ENCODE measurements around the gene ARID1B. TPM values are rescaled to one million over a fixed set of nuclear protein-coding genes. Genes with fewer than 3 reads are reported as not detected.
A peak's percentile ranks its signal among the peaks of the same experiment; 100 is the strongest.

ARID1B gene
- total RNA-seq, 1 donor from 2014 or later = 62.1 TPM

GRCh38 chr6:157157258-157157657, 380.1 kb downstream of the ARID1B start:
- no peaks in the 10 kb centered on the region for H4K20me1 ChIP-seq (ENCODE audit: low read depth)
- H3K4me3 ChIP-seq = no peak overlapping the region
- peaks cover 12% of the 10 kb centered on the region for H3K36me3 Mint-ChIP-seq
- TF ChIP-seq EZH2 (IDR thresholded peaks at IDR 0.05) = no peak
- no peak for TF ChIP-seq EZH2phosphoT487 (IDR thresholded peaks at IDR 0.05)
- no peak for TF ChIP-seq CTCF (IDR thresholded peaks at IDR 0.05)
- no peaks in the 10 kb centered on the region for H3K9me3 ChIP-seq (ENCODE audit: low read depth)
- peaks cover 15% of the 10 kb centered on the region for H3K4me1 ChIP-seq
- H3K27ac ChIP-seq = no peak overlapping the region
- H3K27ac Mint-ChIP-seq = peak overlapping the region; percentile 52
- no peaks in the 10 kb centered on the region for H3K9me3 Mint-ChIP-seq
- H2AFZ ChIP-seq (replicated peaks) = no peak overlapping the region
- no peaks in the 10 kb centered on the region for H3K79me2 ChIP-seq (ENCODE audit: low read depth)
- DNase-seq (ENCODE audit: low spot score) = no peak
- peaks cover 4% of the 10 kb centered on the region for H3F3A ChIP-seq (ENCODE audit: low read depth)
- peaks cover 2% of the 10 kb centered on the region for H3K27me3 Mint-ChIP-seq (ENCODE audit: insufficient read depth, low read depth)
- no peaks in the 10 kb centered on the region for H3K27me3 ChIP-seq
- H3K4me2 ChIP-seq = no peak overlapping the region
- H3K4me3 Mint-ChIP-seq = no peak overlapping the region
- H3K36me3 ChIP-seq = no peaks in the 10 kb centered on the region
- no peak overlapping the region for H3K9ac ChIP-seq
- peaks cover 17% of the 10 kb centered on the region for H3K4me1 Mint-ChIP-seq

- peaks cover 2% of the 10 kb centered on the region for H3K27me3 Mint-ChIP-seq (ENCODE audit: insufficient read depth, low read depth)
- Histone ChIP-seq H3K79me2 (ENCODE audit: low read depth) (no peaks in the 10 kb centered on the region), H3K4me2 (no peak overlapping the region), H3K9ac (no peak overlapping the region), H4K20me1 (ENCODE audit: low read depth) (no peaks in the 10 kb centered on the region), H3K4me1 (peaks cover 26% of the 10 kb centered on the region), H3K4me3 (no peak overlapping the region), H3K9me3 (ENCODE audit: low read depth) (no peaks in the 10 kb centered on the region), H3K27ac (no peak overlapping the region), H3F3A (ENCODE audit: low read depth) (peaks cover 13% of the 10 kb centered on the region), H3K36me3 (no peaks in the 10 kb centered on the region), H2AFZ (replicated peaks) (no peak overlapping the region), H3K27me3 (no peaks in the 10 kb centered on the region)
- no peak for DNase-seq (ENCODE audit: low spot score)
- H3K4me1 Mint-ChIP-seq = peaks cover 22% of the 10 kb centered on the region
- no peak overlapping the region for H3K27ac Mint-ChIP-seq
- H3K36me3 Mint-ChIP-seq = peaks cover 12% of the 10 kb centered on the region
- no peak overlapping the region for H3K4me3 Mint-ChIP-seq
- TF ChIP-seq EZH2phosphoT487 (IDR thresholded peaks at IDR 0.05) = no peak
- no peak for TF ChIP-seq CTCF (IDR thresholded peaks at IDR 0.05)
- no peak for TF ChIP-seq EZH2 (IDR thresholded peaks at IDR 0.05)
- H3K9me3 Mint-ChIP-seq = no peaks in the 10 kb centered on the region
Observed at GRCh38 chr6:157158456-157158855, 381.3 kb downstream of the ARID1B start.

- Histone ChIP-seq H3K4me3 (no peak overlapping the region), H3K36me3 (no peaks in the 10 kb centered on the region), H3K9ac (no peak overlapping the region), H3K27ac (no peak overlapping the region), H3K4me1 (peaks cover 26% of the 10 kb centered on the region), H3K79me2 (ENCODE audit: low read depth) (no peaks in the 10 kb centered on the region), H3K9me3 (ENCODE audit: low read depth) (no peaks in the 10 kb centered on the region), H3K4me2 (no peak overlapping the region), H2AFZ (replicated peaks) (no peak overlapping the region), H4K20me1 (ENCODE audit: low read depth) (no peaks in the 10 kb centered on the region), H3F3A (ENCODE audit: low read depth) (peaks cover 13% of the 10 kb centered on the region), H3K27me3 (no peaks in the 10 kb centered on the region)
- Mint-ChIP-seq H3K36me3 (peaks cover 12% of the 10 kb centered on the region), H3K27ac (no peak overlapping the region), H3K9me3 (no peaks in the 10 kb centered on the region), H3K4me1 (peaks cover 24% of the 10 kb centered on the region), H3K27me3 (ENCODE audit: insufficient read depth, low read depth) (peaks cover 2% of the 10 kb centered on the region), H3K4me3 (no peak overlapping the region)
- TF ChIP-seq EZH2phosphoT487 (IDR thresholded peaks at IDR 0.05) (no peak), CTCF (IDR thresholded peaks at IDR 0.05) (peak; percentile 36)
- peak; percentile 51 for DNase-seq (ENCODE audit: low spot score)
Observed at GRCh38 chr6:157158897-157159296, 381.7 kb downstream of the ARID1B start.

Data from neural progenitor cell (in vitro differentiated cells).